ENCODE results near the gene COL11A1. TPM values are rescaled to one million over a fixed set of nuclear protein-coding genes. Genes with fewer than 3 reads are reported as not detected.
A peak's percentile ranks its signal among the peaks of the same experiment; 100 is the strongest.

The COL11A1 gene
- total and polyA plus RNA-seq, 2 of the 13 experiments (the other 11 are each of a cell fraction or from before 2014, with no cell fraction given): not detected

DNA sequence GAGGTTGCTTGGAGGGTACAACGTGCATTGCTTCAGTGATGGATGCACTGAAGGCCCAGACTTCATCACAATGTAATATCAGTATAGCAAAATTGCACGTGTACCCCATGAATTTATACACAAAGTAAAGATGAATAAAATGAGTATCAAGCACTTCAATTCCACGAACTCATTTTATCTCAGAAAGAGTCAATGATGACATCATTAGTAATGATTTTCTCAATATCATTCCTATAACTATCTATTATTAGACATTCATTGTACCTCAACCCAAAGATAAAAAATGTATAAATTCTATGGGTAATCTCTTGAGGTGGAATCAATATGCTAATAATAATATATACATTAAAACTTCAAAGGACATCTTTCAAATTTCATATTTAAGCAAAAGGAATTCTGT, 208.4 kb downstream of the COL11A1 start:
- no peaks in the 10 kb centered on the region for H3K4me1 ChIP-seq (ENCODE audit: insufficient read depth, low read length)
- H3K4me3 ChIP-seq (replicated peaks in 1 of 3; ENCODE audit: insufficient read depth in 1 of 3, low read depth in 2 of 3, low read length in 3 of 3): no peak overlapping the region
- CTCF ChIA-PET (ENCODE audit: low intra/inter-chr PET ratio, low total read pairs): no interaction called here
- H4K20me1 ChIP-seq (ENCODE audit: insufficient read depth, low read length): no peaks in the 10 kb centered on the region
- in situ Hi-C loops (cut with HindIII; ENCODE audit: extremely low pct_ligation_motif_present, low pct_unique_long_range_greater_than_20kb) (no loop called here), intact Hi-C loops (cut with micrococcal nuclease; ENCODE audit: unreplicated experiment) (no loop called here)
- POLR2A ChIA-PET: no interaction called here
- no peaks in the 10 kb centered on the region for H3K27me3 ChIP-seq (ENCODE audit: control insufficient read depth in 1 of 2, insufficient read depth in 2 of 2, low read length in 2 of 2)
- DNase-seq (ENCODE audit: low spot score) (no peak), ATAC-seq (no peak), FAIRE-seq (no peak)
- H2AFZ ChIP-seq (ENCODE audit: low read length): no peak overlapping the region
- no peaks in the 10 kb centered on the region for H3K79me2 ChIP-seq (ENCODE audit: insufficient read depth, low read length)
- H3K27ac ChIP-seq (ENCODE audit: extremely low read length, insufficient read depth, low read length): no peak overlapping the region
- BruUV-seq (replicated peaks): no TSS peak
- TF ChIP-seq ATF7 (IDR thresholded peaks at IDR 0.05): peak; percentile 88
- TF ChIP-seq ATF7 (CRISPR knock-in tag; IDR thresholded peaks at IDR 0.05): no peak
- no peak for TF ChIP-seq ZNF496 (CRISPR knock-in tag; IDR thresholded peaks at IDR 0.05; ENCODE audit: insufficient replicate concordance)
- no peak overlapping the region for H3K4me2 ChIP-seq (ENCODE audit: low read depth, low read length)
- H3K9ac ChIP-seq (ENCODE audit: insufficient read depth, low read depth, low read length): no peak overlapping the region
- no peaks in the 10 kb centered on the region for H3K36me3 ChIP-seq (replicated peaks in 1 of 2; ENCODE audit: control insufficient read depth in 1 of 2, insufficient read depth in 2 of 2, low read length in 2 of 2)
- no peaks in the 10 kb centered on the region for H3K9me3 ChIP-seq (ENCODE audit: low read length)
- WGBS (ENCODE audit: low lambda C conversion rate): 3% methylated on average over 3 of the region's 3 CpGs

DNA sequence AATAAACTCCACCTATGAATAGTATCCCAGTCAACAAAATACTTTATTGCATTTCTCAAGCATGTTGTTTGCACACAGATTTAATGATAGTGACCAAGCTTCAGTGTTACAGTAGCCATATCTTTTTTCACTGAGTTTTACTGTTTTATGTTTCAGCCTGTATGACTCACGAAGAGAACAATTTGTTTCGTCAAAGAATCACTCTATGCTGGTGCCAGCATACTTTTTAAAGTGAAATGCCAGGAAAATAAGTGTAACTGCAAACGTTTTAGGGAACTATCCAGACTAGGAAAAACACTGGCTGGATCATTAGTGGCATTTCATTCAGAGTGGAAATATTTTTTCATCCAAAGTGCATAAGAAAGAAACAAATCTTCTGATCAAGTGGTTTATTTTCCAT, 210.8 kb downstream of the COL11A1 start:
- no peaks in the 10 kb centered on the region for H3K36me3 ChIP-seq (replicated peaks in 1 of 2; ENCODE audit: control insufficient read depth in 1 of 2, insufficient read depth in 2 of 2, low read length in 2 of 2)
- POLR2A ChIA-PET: no interaction called here
- FAIRE-seq (no peak), DNase-seq (ENCODE audit: low spot score) (no peak), ATAC-seq (no peak)
- H3K79me2 ChIP-seq (ENCODE audit: insufficient read depth, low read length): no peaks in the 10 kb centered on the region
- no peaks in the 10 kb centered on the region for H3K27me3 ChIP-seq (ENCODE audit: control insufficient read depth in 1 of 2, insufficient read depth in 2 of 2, low read length in 2 of 2)
- H4K20me1 ChIP-seq (ENCODE audit: insufficient read depth, low read length): no peaks in the 10 kb centered on the region
- H3K9me3 ChIP-seq (ENCODE audit: low read length): no peaks in the 10 kb centered on the region
- H3K9ac ChIP-seq (ENCODE audit: insufficient read depth, low read depth, low read length): no peak overlapping the region
- no peak overlapping the region for H3K4me2 ChIP-seq (ENCODE audit: low read depth, low read length)
- intact Hi-C loops (cut with micrococcal nuclease; ENCODE audit: unreplicated experiment): no loop called here
- in situ Hi-C loops (cut with HindIII; ENCODE audit: extremely low pct_ligation_motif_present, low pct_unique_long_range_greater_than_20kb): no loop called here
- no peaks in the 10 kb centered on the region for H3K4me1 ChIP-seq (ENCODE audit: insufficient read depth, low read length)
- H3K4me3 ChIP-seq (replicated peaks in 1 of 3; ENCODE audit: insufficient read depth in 1 of 3, low read depth in 2 of 3, low read length in 3 of 3): no peak overlapping the region
- no peak overlapping the region for H3K27ac ChIP-seq (ENCODE audit: extremely low read length, insufficient read depth, low read length)
- no TSS peak for BruUV-seq (replicated peaks)
- WGBS (ENCODE audit: low lambda C conversion rate): 0% methylated on average over 3 of the region's 3 CpGs
- CTCF ChIA-PET (ENCODE audit: low intra/inter-chr PET ratio, low total read pairs): no interaction called here
- H2AFZ ChIP-seq (ENCODE audit: low read length): no peak overlapping the region
- TF ChIP-seq BRD4 (CRISPR knock-in tag; IDR thresholded peaks at IDR 0.05) (no peak), ZNF549 (CRISPR knock-in tag; IDR thresholded peaks at IDR 0.05) (no peak), ARHGAP35 (CRISPR knock-in tag; IDR thresholded peaks at IDR 0.05; ENCODE audit: borderline replicate concordance) (no peak), NFYB (CRISPR knock-in tag; IDR thresholded peaks at IDR 0.05) (no peak), ZKSCAN1 (IDR thresholded peaks at IDR 0.05; ENCODE audit: low read length) (no peak), RFXAP (CRISPR knock-in tag; IDR thresholded peaks at IDR 0.05; ENCODE audit: borderline replicate concordance) (no peak), ATAD3A (CRISPR knock-in tag; IDR thresholded peaks at IDR 0.05) (no peak), ZNF678 (CRISPR knock-in tag; IDR thresholded peaks at IDR 0.05) (no peak)
- TF ChIP-seq, protein P1, sequence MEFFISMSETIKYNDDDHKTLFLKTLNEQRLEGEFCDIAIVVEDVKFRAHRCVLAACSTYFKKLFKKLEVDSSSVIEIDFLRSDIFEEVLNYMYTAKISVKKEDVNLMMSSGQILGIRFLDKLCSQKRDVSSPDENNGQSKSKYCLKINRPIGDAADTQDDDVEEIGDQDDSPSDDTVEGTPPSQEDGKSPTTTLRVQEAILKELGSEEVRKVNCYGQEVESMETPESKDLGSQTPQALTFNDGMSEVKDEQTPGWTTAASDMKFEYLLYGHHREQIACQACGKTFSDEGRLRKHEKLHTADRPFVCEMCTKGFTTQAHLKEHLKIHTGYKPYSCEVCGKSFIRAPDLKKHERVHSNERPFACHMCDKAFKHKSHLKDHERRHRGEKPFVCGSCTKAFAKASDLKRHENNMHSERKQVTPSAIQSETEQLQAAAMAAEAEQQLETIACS (CRISPR knock-in tag; IDR thresholded peaks at IDR 0.05): no peak
- TF ChIP-seq, protein P2, sequence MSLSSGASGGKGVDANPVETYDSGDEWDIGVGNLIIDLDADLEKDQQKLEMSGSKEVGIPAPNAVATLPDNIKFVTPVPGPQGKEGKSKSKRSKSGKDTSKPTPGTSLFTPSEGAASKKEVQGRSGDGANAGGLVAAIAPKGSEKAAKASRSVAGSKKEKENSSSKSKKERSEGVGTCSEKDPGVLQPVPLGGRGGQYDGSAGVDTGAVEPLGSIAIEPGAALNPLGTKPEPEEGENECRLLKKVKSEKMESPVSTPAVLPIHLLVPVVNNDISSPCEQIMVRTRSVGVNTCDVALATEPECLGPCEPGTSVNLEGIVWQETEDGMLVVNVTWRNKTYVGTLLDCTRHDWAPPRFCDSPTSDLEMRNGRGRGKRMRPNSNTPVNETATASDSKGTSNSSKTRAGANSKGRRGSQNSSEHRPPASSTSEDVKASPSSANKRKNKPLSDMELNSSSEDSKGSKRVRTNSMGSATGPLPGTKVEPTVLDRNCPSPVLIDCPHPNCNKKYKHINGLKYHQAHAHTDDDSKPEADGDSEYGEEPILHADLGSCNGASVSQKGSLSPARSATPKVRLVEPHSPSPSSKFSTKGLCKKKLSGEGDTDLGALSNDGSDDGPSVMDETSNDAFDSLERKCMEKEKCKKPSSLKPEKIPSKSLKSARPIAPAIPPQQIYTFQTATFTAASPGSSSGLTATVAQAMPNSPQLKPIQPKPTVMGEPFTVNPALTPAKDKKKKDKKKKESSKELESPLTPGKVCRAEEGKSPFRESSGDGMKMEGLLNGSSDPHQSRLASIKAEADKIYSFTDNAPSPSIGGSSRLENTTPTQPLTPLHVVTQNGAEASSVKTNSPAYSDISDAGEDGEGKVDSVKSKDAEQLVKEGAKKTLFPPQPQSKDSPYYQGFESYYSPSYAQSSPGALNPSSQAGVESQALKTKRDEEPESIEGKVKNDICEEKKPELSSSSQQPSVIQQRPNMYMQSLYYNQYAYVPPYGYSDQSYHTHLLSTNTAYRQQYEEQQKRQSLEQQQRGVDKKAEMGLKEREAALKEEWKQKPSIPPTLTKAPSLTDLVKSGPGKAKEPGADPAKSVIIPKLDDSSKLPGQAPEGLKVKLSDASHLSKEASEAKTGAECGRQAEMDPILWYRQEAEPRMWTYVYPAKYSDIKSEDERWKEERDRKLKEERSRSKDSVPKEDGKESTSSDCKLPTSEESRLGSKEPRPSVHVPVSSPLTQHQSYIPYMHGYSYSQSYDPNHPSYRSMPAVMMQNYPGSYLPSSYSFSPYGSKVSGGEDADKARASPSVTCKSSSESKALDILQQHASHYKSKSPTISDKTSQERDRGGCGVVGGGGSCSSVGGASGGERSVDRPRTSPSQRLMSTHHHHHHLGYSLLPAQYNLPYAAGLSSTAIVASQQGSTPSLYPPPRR (CRISPR knock-in tag; IDR thresholded peaks at IDR 0.05; ENCODE audit: borderline replicate concordance): no peak
- TF ChIP-seq, protein P3, sequence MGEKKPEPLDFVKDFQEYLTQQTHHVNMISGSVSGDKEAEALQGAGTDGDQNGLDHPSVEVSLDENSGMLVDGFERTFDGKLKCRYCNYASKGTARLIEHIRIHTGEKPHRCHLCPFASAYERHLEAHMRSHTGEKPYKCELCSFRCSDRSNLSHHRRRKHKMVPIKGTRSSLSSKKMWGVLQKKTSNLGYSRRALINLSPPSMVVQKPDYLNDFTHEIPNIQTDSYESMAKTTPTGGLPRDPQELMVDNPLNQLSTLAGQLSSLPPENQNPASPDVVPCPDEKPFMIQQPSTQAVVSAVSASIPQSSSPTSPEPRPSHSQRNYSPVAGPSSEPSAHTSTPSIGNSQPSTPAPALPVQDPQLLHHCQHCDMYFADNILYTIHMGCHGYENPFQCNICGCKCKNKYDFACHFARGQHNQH (CRISPR knock-in tag; IDR thresholded peaks at IDR 0.05): no peak
